HG03521 (cell line): ENCODE data around the gene TOP3A.
"Not testable (repeated sequence)": the region's sequence is repeated elsewhere in the genome, so short reads cannot be mapped to it uniquely, and the experiment has no call there.

Experiments
- ATAC-seq: cut with Tn5 transposase; IDR thresholded peaks from one replicate; pipeline ENCODE4 v1.9.1; 2021; ENCODE audit warnings: mild to moderate bottlenecking, moderate library complexity; ENCODE audit not compliant: unreplicated experiment

Gene TOP3A, protein sequence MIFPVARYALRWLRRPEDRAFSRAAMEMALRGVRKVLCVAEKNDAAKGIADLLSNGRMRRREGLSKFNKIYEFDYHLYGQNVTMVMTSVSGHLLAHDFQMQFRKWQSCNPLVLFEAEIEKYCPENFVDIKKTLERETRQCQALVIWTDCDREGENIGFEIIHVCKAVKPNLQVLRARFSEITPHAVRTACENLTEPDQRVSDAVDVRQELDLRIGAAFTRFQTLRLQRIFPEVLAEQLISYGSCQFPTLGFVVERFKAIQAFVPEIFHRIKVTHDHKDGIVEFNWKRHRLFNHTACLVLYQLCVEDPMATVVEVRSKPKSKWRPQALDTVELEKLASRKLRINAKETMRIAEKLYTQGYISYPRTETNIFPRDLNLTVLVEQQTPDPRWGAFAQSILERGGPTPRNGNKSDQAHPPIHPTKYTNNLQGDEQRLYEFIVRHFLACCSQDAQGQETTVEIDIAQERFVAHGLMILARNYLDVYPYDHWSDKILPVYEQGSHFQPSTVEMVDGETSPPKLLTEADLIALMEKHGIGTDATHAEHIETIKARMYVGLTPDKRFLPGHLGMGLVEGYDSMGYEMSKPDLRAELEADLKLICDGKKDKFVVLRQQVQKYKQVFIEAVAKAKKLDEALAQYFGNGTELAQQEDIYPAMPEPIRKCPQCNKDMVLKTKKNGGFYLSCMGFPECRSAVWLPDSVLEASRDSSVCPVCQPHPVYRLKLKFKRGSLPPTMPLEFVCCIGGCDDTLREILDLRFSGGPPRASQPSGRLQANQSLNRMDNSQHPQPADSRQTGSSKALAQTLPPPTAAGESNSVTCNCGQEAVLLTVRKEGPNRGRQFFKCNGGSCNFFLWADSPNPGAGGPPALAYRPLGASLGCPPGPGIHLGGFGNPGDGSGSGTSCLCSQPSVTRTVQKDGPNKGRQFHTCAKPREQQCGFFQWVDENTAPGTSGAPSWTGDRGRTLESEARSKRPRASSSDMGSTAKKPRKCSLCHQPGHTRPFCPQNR

DNA sequence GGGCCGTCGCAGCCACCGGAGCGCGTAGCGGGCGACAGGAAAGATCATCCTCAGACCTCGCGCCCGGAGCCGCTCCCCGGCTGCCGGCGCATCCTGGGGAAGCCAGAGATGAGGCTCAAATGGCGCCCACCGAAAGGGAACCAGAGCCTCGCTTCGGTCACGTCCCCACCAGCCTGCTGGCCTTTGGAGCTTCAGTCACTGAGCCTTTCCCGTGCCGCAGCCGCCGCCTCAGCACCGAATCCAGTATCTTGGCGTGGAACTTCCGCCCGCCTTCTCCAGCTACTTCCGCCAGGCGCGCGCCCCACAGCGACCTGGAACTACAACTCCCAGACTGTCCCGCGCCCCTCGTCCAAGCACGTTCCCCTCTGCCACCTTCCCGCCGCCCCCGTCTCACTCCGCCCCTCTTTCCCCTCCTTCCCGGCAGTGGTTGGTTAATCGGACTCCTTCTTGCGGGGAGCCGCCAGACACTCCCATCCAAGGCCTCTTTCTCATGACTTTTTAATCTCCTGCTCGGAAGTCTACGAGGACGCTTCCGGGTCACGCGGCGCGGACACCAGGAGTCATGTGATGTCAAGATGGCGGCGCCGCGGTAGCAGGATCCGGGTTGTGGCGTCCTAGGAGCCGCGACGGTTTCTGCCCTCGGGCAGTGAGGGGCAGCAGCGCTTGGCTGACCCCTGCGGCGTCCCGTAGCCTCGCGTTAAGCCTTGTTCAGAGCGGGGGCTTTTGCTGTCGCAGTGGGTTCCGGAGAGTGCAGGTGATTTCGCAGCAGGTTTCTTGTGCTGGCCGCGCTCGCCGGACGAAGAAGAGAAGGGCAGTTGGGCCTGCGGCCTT is at the start of gene TOP3A, which contains the start of gene SMCR8:
Gene TOP3A (minus strand): TSS at position 264 of the 831 bp plus-strand sequence. CDS start 216 bp downstream, at position 48.
Gene SMCR8 (plus strand): TSS at position 563 of the 831 bp plus-strand sequence. CDS start 497 bp downstream, outside the sequence.
- ATAC-seq, result peak; percentile 81

DNA sequence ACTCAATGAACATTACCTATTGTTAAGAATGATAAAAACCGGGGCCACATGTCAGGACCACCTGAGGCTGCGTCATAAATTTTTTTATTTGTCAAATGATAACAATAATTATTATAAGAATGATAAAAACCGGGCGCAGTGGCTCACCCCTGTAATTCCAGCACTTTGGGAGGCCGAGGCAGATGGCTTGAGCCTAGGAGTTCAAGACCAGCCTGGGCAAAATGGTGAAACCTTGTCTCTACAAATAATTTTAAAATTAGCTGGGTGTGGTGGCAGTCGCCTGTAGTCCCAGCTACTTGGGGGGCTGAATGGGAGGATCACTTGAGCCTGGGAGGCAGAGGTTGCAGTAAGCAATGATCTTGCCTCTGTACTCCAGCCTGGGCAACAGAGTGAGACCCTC is 49.4 kb upstream of the TOP3A start:
- ATAC-seq, result no peak

DNA sequence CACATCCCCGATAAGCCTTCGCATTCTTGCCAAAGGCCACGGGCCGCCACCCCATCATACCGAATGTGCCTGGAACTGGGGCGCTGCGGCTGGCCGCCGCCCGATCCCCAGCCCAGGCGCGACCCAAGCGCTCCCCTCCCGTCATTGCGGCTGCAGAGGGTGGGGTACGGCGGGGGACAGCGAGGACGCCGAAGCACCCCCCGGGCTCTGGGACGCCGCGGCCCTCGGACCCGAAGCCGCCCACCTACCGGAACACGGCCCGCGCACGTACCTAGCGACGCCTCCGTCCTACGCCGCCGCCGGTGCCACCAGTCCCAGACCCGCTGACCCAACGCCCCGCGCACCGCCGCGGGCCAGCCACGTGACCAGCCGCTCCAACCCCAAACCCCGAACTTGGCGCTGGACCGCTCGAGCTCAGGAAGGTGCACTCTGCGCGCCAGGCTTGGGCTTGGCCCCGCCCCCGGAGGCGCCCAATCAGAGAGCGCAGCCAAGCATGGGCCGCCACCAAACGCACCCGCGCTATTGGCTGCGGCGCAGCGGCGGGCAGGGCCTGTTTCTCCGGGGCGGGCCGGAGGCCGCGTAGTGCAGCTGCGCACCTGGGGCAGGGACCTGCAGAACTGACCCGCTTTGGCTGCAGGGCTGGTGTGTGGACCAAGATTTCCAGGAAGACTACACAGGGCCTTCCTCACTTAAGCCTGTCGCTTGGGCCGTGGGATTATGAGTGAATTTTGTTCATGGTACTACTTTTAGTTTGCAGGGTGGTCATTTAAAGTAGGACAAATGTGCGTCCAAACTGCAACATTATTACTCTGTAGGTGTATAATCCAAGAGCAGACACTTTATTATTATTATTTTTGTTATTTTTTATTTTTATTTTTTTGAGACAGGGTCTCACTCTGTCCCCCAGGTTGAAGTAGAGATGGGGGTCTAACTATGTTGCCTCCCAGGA is 48.6 kb upstream of the TOP3A start, which contains the start of gene SHMT1:
Gene SHMT1 (minus strand): TSS at position 450 of the 949 bp plus-strand sequence. CDS start 7,569 bp downstream, outside the sequence.
- peak; percentile 98 for ATAC-seq

DNA sequence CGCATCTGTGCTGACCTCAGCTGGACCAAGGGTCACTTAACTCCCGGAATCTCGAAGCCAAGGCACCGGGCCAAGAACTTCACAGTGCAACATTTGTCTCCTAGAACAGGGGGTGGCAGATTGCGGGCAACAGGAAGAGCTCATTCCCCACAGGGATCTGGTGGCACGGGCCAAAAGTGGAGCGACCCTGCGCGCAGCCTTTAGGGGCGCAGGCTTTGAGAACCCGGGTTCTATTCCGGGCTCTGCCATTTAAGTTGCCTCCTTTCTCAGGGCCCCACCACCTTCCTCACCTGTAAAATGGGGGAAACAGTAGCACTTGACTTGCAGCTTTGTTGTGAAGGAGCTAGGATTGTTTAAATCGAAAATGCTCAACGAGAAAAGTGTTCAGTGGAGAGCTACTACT is 47.9 kb upstream of the TOP3A start:
- ATAC-seq, result no peak

DNA sequence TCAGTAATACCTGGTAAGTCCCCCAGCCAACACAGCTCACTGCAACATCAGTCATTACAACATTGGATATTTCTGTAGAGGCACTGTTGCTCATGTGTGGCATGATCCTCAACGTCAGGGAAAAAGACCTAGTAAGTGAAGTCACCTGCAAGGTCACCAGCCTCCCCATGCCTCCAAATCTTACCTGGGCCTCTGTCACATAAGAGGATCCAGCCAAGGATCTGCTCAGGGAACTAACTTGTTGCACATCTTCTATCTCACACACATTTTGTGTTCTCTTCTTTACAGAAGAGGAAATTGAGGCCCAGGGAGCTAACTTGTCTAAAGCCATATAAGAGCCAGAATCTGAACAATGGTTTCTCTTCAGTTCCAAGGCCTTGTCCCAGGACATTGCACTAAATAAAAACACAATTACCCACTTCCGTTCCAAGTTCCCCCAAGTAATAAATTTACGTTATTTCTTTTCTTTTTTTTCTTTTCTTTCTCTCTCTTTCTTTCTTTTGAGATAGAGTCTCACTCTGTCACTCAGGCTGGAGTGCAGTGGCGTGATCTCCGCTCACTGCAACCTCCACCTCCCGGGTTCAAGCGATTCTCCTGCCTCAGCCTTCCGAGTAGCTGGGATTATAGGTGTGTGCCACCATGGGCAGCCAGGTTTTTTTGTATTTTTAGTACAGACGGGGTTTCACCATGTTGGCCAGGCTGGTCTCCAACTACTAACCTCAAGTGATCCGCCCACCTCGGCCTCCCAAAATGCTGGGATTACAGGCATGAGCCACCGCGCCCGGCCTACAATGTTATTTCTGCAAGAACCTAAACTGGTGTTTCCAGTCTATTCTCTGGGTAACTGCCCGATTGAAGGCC is 47.3 kb upstream of the TOP3A start:
- ATAC-seq, result no peak

DNA sequence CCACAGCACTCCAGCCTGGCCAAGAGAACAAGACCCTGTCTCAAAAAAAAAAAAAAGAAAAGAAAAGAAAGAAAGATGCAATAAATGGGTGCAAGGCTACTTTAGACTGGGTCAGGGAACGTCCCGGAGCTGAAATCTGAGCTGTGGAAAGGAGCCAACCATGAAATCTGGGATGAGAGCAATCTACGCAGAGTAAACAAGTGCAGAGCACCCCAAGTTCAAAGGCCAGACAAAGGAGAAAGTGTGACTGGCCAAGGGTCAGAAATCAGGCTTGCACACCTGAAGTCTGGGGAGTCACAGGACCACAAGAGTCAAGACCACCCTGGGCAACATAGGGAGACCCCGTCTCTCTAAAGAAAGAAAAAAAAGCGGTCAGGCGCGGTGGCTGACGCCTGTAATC is 45.7 kb upstream of the TOP3A start:
- no peak for ATAC-seq

DNA sequence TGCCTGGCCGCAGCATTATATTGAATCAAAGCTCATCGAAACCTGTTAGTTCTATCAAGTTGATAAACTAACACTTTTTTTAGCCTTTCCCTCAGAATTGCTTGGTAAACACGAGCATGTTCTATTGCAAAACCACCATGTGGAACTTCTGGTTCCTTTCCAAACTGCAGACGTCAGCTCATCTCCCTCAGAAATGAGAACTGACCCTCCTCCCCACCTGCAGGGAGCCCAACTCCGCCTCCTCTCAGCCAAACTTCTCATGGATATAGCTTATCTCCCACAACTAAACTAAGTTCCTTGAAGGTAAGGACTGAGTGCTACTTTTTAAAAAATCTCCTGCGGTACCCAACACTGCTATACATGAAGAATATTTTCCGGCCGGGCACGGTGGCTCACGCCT is 41.8 kb upstream of the TOP3A start:
- ATAC-seq, result no peak

DNA sequence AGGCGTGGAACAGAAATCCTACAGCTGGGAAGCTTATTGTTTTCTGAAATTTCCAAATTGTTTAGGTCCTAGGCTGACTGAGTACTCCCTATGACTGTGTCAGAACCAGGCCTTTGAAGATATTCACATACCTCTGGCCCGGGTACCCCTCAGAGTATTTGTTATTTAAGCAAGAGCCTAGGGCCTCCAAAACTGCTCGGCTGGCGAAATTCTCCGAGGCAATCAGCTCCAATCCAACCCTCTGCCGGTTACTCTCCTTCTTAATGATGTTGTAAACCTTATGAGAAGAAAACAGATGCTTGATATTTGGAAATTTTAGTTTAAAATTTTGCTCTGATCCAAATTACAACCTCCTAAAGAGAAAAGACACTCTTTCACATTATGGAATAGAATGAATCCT is 38.7 kb upstream of the TOP3A start:
- ATAC-seq, result no peak

DNA sequence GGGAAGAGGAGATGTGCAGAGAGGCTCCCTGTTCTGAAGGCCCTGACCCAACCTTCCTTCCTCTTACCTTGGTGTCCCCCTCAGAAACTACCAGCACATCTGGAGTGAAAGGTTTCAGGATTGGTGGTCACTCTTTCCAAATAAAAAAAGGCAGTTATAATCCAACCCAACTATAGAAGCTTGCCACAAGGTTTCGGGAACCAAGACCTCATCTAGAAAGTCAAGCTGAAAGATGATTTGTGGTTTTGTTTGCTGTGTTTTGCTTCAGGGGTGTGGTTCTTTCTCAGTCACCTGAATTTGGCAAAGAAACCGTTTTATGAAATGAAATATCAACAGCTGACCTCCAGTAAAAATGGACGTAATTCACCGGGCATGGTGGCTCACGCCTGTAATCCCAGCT is 29.2 kb upstream of the TOP3A start:
- no peak for ATAC-seq

DNA sequence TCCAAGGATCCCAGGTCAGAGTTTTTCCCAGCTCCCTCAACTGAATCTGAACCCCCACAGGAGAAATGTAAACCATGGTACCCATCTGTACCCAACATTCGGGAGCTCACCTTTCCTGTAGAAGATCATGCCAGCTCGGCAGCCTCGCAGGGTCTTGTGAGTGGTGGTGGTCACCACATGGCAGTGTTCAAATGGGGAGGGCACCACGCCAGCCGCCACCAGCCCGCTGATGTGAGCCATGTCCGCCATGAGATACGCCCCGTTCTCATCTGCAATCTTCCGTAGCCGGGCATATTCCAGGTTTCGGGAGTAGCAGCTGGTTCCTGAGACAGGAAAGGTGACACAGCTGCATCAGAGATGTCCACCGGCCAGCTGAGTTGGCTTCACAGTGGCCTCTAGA is 25.1 kb upstream of the TOP3A start:
- no peak for ATAC-seq

DNA sequence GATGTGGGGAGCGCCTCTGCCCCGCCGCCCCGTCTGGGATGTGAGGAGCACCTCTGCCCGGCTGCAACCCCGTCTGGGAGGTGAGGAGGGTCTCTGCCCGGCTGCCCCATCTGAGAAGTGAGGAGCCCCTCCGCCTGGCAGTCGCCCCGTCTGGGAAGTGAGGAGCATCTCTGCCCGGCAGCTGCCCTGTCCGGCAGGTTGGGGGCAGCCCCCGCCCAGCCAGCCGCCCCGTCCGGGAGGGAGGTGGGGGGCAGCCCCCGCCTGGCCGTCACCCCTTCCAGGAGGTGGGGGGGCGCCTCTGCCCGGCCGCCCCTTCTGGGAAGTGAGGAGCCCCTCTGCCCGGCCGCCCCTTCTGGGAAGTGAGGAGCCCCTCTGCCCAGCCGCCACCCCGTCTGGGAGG is 23.4 kb upstream of the TOP3A start:
- ATAC-seq, result not testable (repeated sequence)

DNA sequence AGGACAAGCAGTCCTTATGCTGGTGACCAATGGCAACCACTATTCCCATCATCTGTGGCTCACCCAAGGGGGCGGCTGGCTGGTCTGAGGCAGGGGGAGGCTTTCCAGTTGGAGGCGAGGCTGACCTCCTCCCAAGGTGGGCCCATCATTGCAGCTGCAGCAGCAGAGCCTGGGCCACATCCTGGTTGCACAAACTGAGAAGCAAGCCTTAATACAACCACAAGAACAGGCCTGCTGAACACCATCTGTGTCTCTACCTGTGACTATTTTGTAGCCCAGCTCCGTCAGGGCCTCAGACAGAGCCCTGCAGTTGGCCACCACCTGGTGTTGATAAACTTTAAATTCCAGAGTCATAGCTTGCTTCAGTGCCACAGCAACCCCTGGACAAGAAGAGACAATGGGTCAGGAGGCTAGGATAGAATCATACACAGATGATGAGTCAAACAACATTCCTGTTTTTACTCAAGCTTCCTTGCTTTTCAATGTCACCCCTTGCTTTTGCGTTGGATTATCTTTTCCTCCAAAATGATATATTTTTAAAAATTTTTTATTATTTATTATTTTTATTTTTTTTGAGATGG is 18.2 kb upstream of the TOP3A start:
- no peak for ATAC-seq

DNA sequence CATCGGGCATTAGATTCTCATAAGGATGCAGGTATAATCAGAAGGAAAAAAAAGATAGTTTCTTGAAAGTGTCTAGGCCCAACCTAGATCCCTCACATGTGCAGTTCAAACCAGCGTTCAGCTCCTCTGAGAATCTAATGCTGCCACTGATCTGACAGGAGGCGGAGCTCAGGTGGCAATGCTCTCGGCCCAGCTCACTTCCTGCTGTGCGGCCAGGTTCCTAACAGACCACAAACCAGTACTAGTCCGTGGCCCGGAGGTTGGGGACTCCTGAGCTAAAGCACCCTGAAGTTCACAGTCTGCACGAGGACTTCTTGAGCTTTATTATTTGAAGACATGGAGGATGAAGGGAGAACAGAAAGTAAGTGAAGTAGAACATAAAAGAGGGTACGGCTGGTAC is 17.1 kb upstream of the TOP3A start:
- no peak for ATAC-seq

DNA sequence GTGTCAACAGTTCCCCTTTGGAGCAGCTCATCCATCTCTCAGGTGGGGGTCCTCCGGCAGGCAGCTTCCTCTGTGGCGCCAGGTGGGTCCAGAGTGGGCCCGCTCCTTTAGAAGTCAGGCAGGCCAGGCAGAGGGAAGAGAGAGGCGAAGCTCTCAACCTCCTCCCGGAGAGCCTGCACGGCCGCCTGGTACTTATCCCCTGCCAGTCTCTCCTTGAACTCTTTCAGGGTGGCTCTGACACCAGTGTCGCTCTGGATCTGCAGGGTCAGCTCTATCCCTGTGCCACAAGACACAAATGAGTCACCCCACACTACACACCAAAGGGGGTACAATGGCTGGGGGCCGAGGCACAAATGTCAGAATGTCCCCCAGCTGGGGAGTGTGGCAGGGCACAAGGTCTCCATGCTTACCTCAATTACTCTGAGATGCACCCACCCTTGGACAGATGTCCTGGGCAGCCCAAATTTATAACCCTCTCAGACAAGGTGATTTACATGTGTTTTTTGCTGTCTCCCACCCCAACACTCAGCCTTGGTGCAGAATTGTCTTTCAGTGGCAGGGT is 13.9 kb upstream of the TOP3A start:
- no peak for ATAC-seq

DNA sequence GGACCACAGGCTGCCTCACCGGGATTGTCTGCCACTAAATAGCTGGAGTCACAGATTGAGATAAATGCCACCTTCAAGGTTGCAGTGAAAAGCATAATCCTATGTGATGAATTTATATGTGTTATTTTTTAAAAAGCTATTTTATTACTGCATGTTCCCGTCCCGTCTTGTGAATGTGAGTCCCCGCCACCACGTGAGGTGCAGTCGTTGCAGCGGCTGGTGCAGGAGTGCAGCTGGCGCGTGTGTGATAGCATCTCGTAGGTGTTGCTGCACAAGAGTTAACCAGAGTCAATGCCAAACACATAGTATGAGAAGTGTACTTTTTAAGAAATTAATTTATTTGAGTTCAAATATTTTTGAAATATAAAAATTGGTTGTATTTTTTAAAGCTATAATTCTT is 12.8 kb upstream of the TOP3A start:
- no peak for ATAC-seq

DNA sequence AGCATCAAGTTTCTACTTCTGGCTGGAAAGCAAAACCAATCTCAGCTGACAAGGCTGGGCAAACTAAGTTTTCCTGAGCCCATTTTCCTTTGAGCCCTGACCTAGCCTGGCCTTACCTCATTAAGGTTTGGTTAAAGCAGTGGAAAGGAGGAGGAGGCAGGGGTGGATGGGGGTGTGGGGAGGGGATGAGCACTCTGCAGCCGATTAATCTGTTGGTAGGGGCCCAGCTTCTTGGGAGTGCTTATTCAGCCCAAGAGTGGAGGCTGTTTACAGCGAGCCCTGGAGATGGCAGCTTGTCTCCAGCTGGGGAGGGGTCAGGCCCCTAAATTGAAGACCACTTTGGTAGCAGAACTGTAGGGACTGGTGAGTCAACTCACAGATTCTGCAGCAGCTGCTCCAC is 12.3 kb upstream of the TOP3A start:
- ATAC-seq, result no peak

DNA sequence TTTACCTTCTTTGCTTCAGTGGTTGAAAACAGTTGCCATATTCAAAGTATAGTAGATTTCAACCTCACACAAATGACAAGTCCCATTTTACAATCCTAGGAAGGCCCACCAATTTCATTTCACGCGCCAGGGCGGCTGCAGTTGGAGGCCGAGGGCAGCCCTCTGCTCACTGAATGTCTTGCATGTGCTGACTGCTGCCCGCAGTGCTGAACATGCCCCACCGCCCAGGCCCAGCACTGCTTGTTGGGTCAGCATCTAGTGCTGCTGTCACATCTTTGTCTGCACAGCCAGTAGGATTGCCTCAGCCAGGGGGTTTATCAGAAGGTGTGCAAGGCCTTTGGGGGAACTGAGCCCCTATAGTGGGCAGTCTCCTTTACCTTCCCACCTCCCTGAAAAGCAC is 11.8 kb upstream of the TOP3A start:
- no peak for ATAC-seq

DNA sequence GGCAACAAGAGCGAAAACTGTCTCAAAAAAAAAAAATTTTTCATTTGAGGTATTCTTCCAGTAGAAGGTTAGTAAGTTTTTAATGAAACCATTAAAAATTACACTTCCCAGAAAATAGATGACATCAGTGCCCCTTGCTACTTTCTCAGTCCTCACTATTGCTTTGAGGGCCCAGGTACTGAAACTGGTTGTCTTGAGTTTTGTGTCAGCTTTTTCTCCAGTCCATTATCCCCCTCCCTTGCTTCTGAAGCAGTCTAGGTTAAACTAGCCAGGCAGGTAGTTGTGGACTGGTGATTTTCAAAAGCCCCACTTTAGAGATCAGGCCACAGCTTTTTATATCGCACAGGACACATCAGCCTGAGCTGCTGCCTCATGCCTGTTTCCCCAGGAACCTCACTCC is 11.2 kb upstream of the TOP3A start:
- ATAC-seq, result no peak
